ENCODE measurements around the gene PDZRN3.

DNA sequence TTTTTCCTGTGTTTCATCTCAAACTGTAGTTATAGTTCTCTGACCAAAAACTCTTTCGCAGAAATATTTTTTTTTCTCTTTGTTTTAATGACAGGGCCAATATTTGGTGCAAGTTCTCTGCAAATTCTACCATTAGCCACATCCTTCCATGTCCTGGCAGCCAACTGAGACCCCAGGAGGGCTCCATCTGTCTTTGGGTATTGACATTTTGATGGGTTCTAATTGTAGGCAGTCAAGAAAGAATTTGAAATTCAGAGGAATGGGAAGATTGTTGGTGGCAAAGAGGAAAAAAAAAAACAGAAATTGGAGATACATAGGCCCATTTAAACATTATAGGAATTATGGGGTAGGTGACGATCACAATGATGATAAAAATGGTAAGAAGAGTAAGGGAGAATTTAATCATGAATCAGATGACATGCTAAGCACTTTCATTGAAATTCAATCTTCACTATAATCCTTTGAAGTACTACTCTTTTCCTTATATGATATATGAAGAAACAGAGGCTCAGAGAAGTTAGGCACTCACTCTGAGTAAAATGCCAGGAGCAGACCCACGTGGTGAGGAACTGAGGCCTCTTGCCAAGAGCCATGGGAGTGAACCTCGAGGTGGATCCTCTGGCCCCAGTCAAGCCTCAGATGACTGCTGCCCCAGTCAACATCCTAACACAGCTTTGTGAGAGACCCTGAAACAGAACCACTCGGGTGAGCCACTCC lies 151.4 kb downstream of the PDZRN3 start:
- TF ChIP-seq, protein P1, sequence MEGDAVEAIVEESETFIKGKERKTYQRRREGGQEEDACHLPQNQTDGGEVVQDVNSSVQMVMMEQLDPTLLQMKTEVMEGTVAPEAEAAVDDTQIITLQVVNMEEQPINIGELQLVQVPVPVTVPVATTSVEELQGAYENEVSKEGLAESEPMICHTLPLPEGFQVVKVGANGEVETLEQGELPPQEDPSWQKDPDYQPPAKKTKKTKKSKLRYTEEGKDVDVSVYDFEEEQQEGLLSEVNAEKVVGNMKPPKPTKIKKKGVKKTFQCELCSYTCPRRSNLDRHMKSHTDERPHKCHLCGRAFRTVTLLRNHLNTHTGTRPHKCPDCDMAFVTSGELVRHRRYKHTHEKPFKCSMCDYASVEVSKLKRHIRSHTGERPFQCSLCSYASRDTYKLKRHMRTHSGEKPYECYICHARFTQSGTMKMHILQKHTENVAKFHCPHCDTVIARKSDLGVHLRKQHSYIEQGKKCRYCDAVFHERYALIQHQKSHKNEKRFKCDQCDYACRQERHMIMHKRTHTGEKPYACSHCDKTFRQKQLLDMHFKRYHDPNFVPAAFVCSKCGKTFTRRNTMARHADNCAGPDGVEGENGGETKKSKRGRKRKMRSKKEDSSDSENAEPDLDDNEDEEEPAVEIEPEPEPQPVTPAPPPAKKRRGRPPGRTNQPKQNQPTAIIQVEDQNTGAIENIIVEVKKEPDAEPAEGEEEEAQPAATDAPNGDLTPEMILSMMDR (conservative IDR thresholded peaks at IDR 0.05 in 1 of 2, IDR thresholded peaks at IDR 0.05 in 1 of 2; ENCODE audit: extremely low read depth in 1 of 2, insufficient read depth in 1 of 2, low read depth in 1 of 2, low read length in 2 of 2), result no peak
- no peak for TF ChIP-seq EZH2 (IDR thresholded peaks at IDR 0.05; ENCODE audit: borderline replicate concordance, low read length)

Measured in mammary epithelial cell (primary cell).